ENCODE data around the gene KRT78.

GRCh38 chr12:52819731-52820510 lies 28.9 kb downstream of the KRT78 start:
- TF ChIP-seq POLR2AphosphoS5 (IDR thresholded peaks at IDR 0.05; ENCODE audit: insufficient read depth in 1 of 2, low read depth in 1 of 2): no peak
- no peak for TF ChIP-seq CTCF (IDR thresholded peaks at IDR 0.05)

Measured in vagina (tissue), 2 donors.